ENCODE measurements around the gene SV2B.

Gene SV2B

GRCh38 chr15:91237445-91237844, 137.4 kb downstream of the SV2B start:
- DNase-seq = no peak

- no peak for DNase-seq
Measured at GRCh38 chr15:91238644-91239425, 138.8 kb downstream of the SV2B start.

- DNase-seq = no peak
Measured at GRCh38 chr15:91243826-91244225, 143.8 kb downstream of the SV2B start.

- no peak for DNase-seq
Measured at GRCh38 chr15:91244919-91245318, 144.9 kb downstream of the SV2B start.

- DNase-seq = no peak
Measured at GRCh38 chr15:91246998-91247397, 146.9 kb downstream of the SV2B start.

- no peak for DNase-seq
Measured at GRCh38 chr15:91249591-91249990, 149.5 kb downstream of the SV2B start.

- no peak for DNase-seq
Measured at GRCh38 chr15:91252322-91252721, 152.3 kb downstream of the SV2B start.

- DNase-seq = no peak
Measured at GRCh38 chr15:91252756-91253155, 152.7 kb downstream of the SV2B start.

GRCh38 chr15:91253605-91254004, 153.5 kb downstream of the SV2B start:
- no peak for DNase-seq

GRCh38 chr15:91254766-91255165, 154.7 kb downstream of the SV2B start:
- no peak for DNase-seq

GRCh38 chr15:91255670-91256192, 155.7 kb downstream of the SV2B start:
- DNase-seq = no peak

- DNase-seq = no peak
Measured at GRCh38 chr15:91257746-91258414, 157.8 kb downstream of the SV2B start.

- peak; percentile 17 for DNase-seq
Measured at GRCh38 chr15:91258415-91258759, 158.3 kb downstream of the SV2B start.

- DNase-seq = no peak
Measured at GRCh38 chr15:91259077-91259476, 159.0 kb downstream of the SV2B start.

GRCh38 chr15:91261345-91261744, 161.3 kb downstream of the SV2B start:
- no peak for DNase-seq

- no peak for DNase-seq
Measured at GRCh38 chr15:91263632-91264531, 163.8 kb downstream of the SV2B start.

- no peak for DNase-seq
Measured at GRCh38 chr15:91264651-91265351, 164.7 kb downstream of the SV2B start.

GRCh38 chr15:91265416-91265940, 165.4 kb downstream of the SV2B start:
- DNase-seq = no peak

GRCh38 chr15:91268510-91268909, 168.5 kb downstream of the SV2B start:
- DNase-seq = peak; percentile 24

- no peak for DNase-seq
Measured at GRCh38 chr15:91270747-91271146, 170.7 kb downstream of the SV2B start.

- DNase-seq = peak; percentile 61
Measured at GRCh38 chr15:91271565-91272153, 171.6 kb downstream of the SV2B start.

GRCh38 chr15:91275844-91276243, 175.8 kb downstream of the SV2B start:
- DNase-seq = no peak
